ENCODE data around the gene FOXP3.

- TF ChIP-seq YY1 (IDR thresholded peaks at IDR 0.05; ENCODE audit: low read depth) = no peak
- TF ChIP-seq POLR2AphosphoS5 (IDR thresholded peaks at IDR 0.05; ENCODE audit: low read depth, low read length) = no peak
- TF ChIP-seq USF2 (IDR thresholded peaks at IDR 0.05; ENCODE audit: borderline replicate concordance, low read depth, low read length) = no peak
- no peak for TF ChIP-seq CTCF (IDR thresholded peaks at IDR 0.05)
These were observed 59.1 kb downstream of the FOXP3 start for GRCh38 chrX:49205443-49205842.

Data from SK-N-SH (cell line).